DND-41 (cell line): ENCODE measurements around the gene VIT.

ENCODE experiments used
- ATAC-seq: fragments of 200-7000 bp; cut with Tn5 transposase; 3 replicates; pipeline ENCODE4 v1.9.1; 2021; ENCODE audit warnings: low read depth; ENCODE audit not compliant: insufficient read depth
- DNase-seq: peaks from one replicate; pipeline ENCODE4 v3.0.0-alpha.2; 2020
- H2AFZ ChIP-seq: 2 replicates; pipeline ENCODE4 v1.6.0; 2012; ENCODE audit warnings: low read depth, low read length
- H3K27ac ChIP-seq: 2 replicates; pipeline ENCODE4 v1.5.1; 2012; ENCODE audit warnings: low read length, inconsistent platforms
- H3K27me3 ChIP-seq: fragments of 200-600 bp; sonication (generic); 2 replicates; pipeline ENCODE4 v1.6.0; 2012; ENCODE audit warnings: low read length, mild to moderate bottlenecking, inconsistent platforms; ENCODE audit not compliant: insufficient read depth, poor library complexity
- H3K36me3 ChIP-seq: 2 replicates; pipeline ENCODE4 v1.5.1; 2012; ENCODE audit warnings: low read length, inconsistent platforms; ENCODE audit not compliant: insufficient read depth
- H3K4me1 ChIP-seq: 2 replicates; pipeline ENCODE4 v1.5.1; 2012; ENCODE audit warnings: mild to moderate bottlenecking, low read length; ENCODE audit not compliant: insufficient read depth
- H3K4me2 ChIP-seq: 2 replicates; pipeline ENCODE4 v1.6.0; 2012; ENCODE audit warnings: mild to moderate bottlenecking, moderate library complexity, low read length, inconsistent platforms; ENCODE audit not compliant: insufficient read depth
- H3K4me3 ChIP-seq, 2 experiments: fragments of 200-600 bp in 1 of 2; shearing (Covaris generic) in 1 of 2; 2 replicates each; pipeline ENCODE4 v1.5.1; 2012 to 2016; ENCODE audit warnings: inconsistent platforms in 2 of 2, low read length in 2 of 2, mild to moderate bottlenecking in 2 of 2, low read depth in 1 of 2, moderate library complexity in 1 of 2
- H3K79me2 ChIP-seq: 2 replicates; pipeline ENCODE4 v1.6.0; 2012; ENCODE audit warnings: low read length, inconsistent platforms; ENCODE audit not compliant: insufficient read depth
- H3K9ac ChIP-seq: 2 replicates; pipeline ENCODE4 v1.6.0; 2012; ENCODE audit warnings: low read depth, mild to moderate bottlenecking, inconsistent platforms, low read length, moderate library complexity
- H3K9me3 ChIP-seq: 2 replicates; pipeline ENCODE4 v1.5.1; 2012; ENCODE audit warnings: low read length, moderate library complexity, mild to moderate bottlenecking, inconsistent platforms; ENCODE audit not compliant: insufficient read depth, severe bottlenecking
- H4K20me1 ChIP-seq: 2 replicates; pipeline ENCODE4 v1.6.0; 2012; ENCODE audit warnings: low read length; ENCODE audit not compliant: insufficient read depth
- EZH2 ChIP-seq: IDR thresholded peaks from 3 replicates; pipeline ENCODE4 v1.6.1; 2012; ENCODE audit warnings: borderline replicate concordance, low read depth, mild to moderate bottlenecking, moderate library complexity, low read length, inconsistent platforms; ENCODE audit not compliant: severe bottlenecking
- TF ChIP-seq, protein P1 (sequence below): IDR thresholded peaks from 2 replicates; pipeline ENCODE4 v1.5.1; 2012; ENCODE audit warnings: borderline replicate concordance, low read length, moderate library complexity, mild to moderate bottlenecking; ENCODE audit not compliant: poor library complexity, severe bottlenecking; ENCODE audit errors: extremely low read depth

VIT gene

DNA sequence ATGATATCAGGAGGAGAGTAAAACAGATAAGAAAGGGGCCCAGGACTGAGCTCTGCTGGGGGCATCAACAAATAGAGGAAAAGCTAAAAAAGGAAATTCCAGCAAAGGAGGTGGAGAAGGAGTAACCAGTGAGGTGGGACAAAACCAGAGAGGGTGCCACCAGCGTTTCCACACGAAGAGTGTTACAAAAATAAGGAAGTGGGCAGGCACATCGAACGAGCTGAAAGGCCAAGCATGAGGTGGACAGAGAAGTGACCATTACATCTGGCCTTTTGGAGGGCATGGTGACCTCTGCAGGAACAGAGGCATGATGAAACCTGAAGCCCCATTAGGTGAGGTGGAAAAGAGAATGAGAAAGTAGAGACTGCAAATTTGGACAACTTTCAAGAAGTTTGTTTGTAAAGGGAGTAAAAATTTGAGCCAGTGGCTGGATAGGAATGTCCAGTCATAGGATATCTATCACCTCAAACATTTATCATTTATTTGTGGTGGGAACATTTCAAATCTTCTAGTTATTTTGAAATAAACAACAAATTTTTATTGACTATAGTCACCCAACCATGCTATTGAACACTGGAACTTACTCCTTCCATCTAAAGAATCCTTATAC, 18.4 kb upstream of the VIT start:
- H3K79me2 ChIP-seq = no peaks in the 10 kb centered on the region
- no peak overlapping the region for H3K9ac ChIP-seq
- H3K4me3 ChIP-seq = no peak overlapping the region
- TF ChIP-seq EZH2 = no peak
- TF ChIP-seq, protein P1, sequence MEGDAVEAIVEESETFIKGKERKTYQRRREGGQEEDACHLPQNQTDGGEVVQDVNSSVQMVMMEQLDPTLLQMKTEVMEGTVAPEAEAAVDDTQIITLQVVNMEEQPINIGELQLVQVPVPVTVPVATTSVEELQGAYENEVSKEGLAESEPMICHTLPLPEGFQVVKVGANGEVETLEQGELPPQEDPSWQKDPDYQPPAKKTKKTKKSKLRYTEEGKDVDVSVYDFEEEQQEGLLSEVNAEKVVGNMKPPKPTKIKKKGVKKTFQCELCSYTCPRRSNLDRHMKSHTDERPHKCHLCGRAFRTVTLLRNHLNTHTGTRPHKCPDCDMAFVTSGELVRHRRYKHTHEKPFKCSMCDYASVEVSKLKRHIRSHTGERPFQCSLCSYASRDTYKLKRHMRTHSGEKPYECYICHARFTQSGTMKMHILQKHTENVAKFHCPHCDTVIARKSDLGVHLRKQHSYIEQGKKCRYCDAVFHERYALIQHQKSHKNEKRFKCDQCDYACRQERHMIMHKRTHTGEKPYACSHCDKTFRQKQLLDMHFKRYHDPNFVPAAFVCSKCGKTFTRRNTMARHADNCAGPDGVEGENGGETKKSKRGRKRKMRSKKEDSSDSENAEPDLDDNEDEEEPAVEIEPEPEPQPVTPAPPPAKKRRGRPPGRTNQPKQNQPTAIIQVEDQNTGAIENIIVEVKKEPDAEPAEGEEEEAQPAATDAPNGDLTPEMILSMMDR = no peak
- H4K20me1 ChIP-seq = no peaks in the 10 kb centered on the region
- H3K4me1 ChIP-seq = no peaks in the 10 kb centered on the region
- DNase-seq = no peak
- no peaks in the 10 kb centered on the region for H3K9me3 ChIP-seq
- peaks cover 6% of the 10 kb centered on the region for H3K27me3 ChIP-seq
- H3K27ac ChIP-seq = no peak overlapping the region
- H2AFZ ChIP-seq = no peak overlapping the region
- no peak for ATAC-seq
- no peaks in the 10 kb centered on the region for H3K36me3 ChIP-seq
- no peak overlapping the region for H3K4me2 ChIP-seq

DNA sequence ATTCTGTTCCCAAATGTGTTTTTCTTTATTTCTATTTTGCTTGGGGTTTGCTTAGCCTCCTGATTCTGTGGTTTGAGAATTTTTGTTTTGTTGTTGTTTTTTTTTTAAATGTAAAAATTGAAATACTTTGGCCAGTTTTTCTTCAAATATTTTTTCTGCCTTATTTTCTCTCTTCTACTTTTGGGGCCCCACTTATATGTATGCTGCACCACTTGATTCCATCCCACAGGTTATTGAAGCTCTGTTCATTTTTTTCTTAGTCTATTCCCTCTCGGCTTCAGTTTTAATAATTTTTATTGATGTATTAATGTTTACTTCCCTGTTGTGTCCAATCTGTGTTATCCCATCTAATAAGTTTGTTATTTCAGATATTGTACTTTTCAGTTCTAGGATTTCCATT, 17.7 kb upstream of the VIT start:
- Histone ChIP-seq H2AFZ (no peak overlapping the region), H3K4me2 (no peak overlapping the region), H3K27ac (no peak overlapping the region)

DNA sequence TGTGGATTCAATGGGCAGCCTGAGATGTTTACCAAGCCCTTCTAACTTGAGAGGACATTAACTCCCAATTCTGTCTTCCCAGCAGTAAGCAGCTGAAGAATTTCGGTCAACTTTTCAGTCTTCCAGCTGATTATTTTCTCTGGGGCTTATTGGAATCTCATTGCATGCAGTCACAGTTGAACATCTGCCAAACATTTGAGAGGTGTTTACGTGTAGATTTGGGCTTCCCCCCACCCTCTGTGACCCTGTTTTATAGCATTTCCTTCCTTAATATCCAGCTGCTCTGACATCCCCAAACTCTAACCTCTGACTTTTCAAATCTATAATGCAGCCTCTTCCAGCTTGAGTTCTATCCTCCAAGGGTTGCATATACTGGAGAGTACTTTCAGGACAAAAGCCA, 16.5 kb upstream of the VIT start:
- TF ChIP-seq, protein P1 = no peak
- no peak for TF ChIP-seq EZH2
- Histone ChIP-seq H3K9me3 (no peaks in the 10 kb centered on the region), H3K4me2 (no peak overlapping the region)

More for the DNA sequence above, 17.7 kb upstream of the VIT start:
- no peaks in the 10 kb centered on the region for H4K20me1 ChIP-seq
- H3K4me3 ChIP-seq = no peak overlapping the region
- TF ChIP-seq, protein P1 = no peak
- no peak for TF ChIP-seq EZH2
- peaks cover 6% of the 10 kb centered on the region for H3K27me3 ChIP-seq
- H3K9ac ChIP-seq = no peak overlapping the region
- H3K9me3 ChIP-seq = no peaks in the 10 kb centered on the region
- no peaks in the 10 kb centered on the region for H3K4me1 ChIP-seq
- DNase-seq (no peak), ATAC-seq (no peak)
- no peaks in the 10 kb centered on the region for H3K36me3 ChIP-seq
- H3K79me2 ChIP-seq = no peaks in the 10 kb centered on the region

More for the DNA sequence above, 16.5 kb upstream of the VIT start:
- no peaks in the 10 kb centered on the region for H4K20me1 ChIP-seq
- DNase-seq (no peak), ATAC-seq (no peak)
- H3K9ac ChIP-seq = no peak overlapping the region
- no peaks in the 10 kb centered on the region for H3K79me2 ChIP-seq
- H3K27me3 ChIP-seq = peaks cover 10% of the 10 kb centered on the region
- H3K36me3 ChIP-seq = no peaks in the 10 kb centered on the region
- H3K4me1 ChIP-seq = no peaks in the 10 kb centered on the region
- no peak overlapping the region for H3K27ac ChIP-seq
- H3K4me3 ChIP-seq = no peak overlapping the region
- H2AFZ ChIP-seq = no peak overlapping the region
